GM19035 (cell line): Measurements from ENCODE around the gene DUSP14.

Source experiments
- ATAC-seq: cut with Tn5 transposase; IDR thresholded peaks from one replicate; pipeline ENCODE4 v1.9.1; 2021; ENCODE audit not compliant: unreplicated experiment

Gene DUSP14

GRCh38 chr17:37555386-37555785 is 65.7 kb downstream of the DUSP14 start:
- ATAC-seq, result no peak

- no peak for ATAC-seq
Measured at GRCh38 chr17:37557482-37557881, 67.8 kb downstream of the DUSP14 start.

GRCh38 chr17:37558299-37558698 is 68.6 kb downstream of the DUSP14 start:
- no peak for ATAC-seq

- no peak for ATAC-seq
Measured at GRCh38 chr17:37562016-37562745, 72.5 kb downstream of the DUSP14 start.
